ENCODE data around the gene GDPGP1. TPM values are rescaled to one million over a fixed set of nuclear protein-coding genes. Genes with fewer than 3 reads are reported as not detected.
A peak's percentile ranks its signal among the peaks of the same experiment; 100 is the strongest.

GDPGP1 gene
- total RNA-seq, 2 experiments from 2014 or later: 12.9 to 22.3 TPM

DNA sequence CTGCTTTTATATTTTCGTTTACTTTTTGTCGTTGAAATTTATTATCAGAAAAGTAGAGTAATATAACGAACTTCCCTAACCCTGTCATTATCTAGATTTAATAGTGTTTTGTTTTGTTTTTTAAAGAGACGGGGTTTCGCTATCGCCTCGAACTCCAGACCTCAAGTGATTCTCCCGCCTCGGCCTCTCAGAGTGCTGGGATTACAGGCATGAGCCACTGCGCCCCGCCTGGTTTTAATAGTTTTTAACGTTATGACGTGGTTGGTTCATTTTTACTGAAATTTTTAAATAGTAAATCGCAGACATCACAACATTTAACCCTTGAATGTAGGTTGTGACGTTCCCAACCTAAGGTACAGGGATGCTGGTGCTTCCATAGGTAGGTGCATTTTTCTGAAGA lies 32.5 kb downstream of the GDPGP1 start:
- intact Hi-C loops (cut with micrococcal nuclease; ENCODE audit: unreplicated experiment): loop anchor here (5.0 kb wide), 1 partner anchor 666 kb away; the partner anchor contains the start of gene HDDC3
- no peaks in the 10 kb centered on the region for H3K9me3 ChIP-seq (ENCODE audit: low read length)
- DNase-seq (ENCODE audit: low spot score): peak; percentile 20
- H3K27ac ChIP-seq (ENCODE audit: low read depth, low read length, poor library complexity, severe bottlenecking): peak overlapping the region; percentile 81
- peak overlapping the region; percentile 74 for H3K4me3 ChIP-seq (ENCODE audit: low read depth, low read length, poor library complexity, severe bottlenecking)
- ChIA-PET CTCF (ENCODE audit: unreplicated experiment) (interaction anchor here (0.7 kb wide), 1 partner anchor 194 kb away, joined by 3 read pairs; no protein-coding TSS in a partner anchor), POLR2A (interaction anchor here (0.7 to 1.1 kb wide), 2 partner anchors 75 to 78 kb away, joined by 3 to 4 read pairs; no protein-coding TSS in a partner anchor)
- peaks cover 14% of the 10 kb centered on the region for H4K20me1 ChIP-seq (ENCODE audit: insufficient read depth, low read length)
- H3K79me2 ChIP-seq (ENCODE audit: insufficient read depth, low read depth, low read length): peaks cover 52% of the 10 kb centered on the region
- peak overlapping the region; percentile 78; the same call in 1 of the 2 replicates for H2AFZ ChIP-seq (ENCODE audit: low read length)
- BruUV-seq (replicated peaks): TSS peak; percentile 74
- peaks cover 43% of the 10 kb centered on the region for H3K4me1 ChIP-seq (ENCODE audit: insufficient read depth, low read length, poor library complexity, severe bottlenecking)
- peak overlapping the region; percentile 87 for H3K4me2 ChIP-seq (ENCODE audit: low read length)
- TF ChIP-seq, protein P1, sequence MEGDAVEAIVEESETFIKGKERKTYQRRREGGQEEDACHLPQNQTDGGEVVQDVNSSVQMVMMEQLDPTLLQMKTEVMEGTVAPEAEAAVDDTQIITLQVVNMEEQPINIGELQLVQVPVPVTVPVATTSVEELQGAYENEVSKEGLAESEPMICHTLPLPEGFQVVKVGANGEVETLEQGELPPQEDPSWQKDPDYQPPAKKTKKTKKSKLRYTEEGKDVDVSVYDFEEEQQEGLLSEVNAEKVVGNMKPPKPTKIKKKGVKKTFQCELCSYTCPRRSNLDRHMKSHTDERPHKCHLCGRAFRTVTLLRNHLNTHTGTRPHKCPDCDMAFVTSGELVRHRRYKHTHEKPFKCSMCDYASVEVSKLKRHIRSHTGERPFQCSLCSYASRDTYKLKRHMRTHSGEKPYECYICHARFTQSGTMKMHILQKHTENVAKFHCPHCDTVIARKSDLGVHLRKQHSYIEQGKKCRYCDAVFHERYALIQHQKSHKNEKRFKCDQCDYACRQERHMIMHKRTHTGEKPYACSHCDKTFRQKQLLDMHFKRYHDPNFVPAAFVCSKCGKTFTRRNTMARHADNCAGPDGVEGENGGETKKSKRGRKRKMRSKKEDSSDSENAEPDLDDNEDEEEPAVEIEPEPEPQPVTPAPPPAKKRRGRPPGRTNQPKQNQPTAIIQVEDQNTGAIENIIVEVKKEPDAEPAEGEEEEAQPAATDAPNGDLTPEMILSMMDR (conservative IDR thresholded peaks at IDR 0.05; ENCODE audit: low read length): no peak
- no peak for TF ChIP-seq EZH2phosphoT487 (IDR thresholded peaks at IDR 0.05; ENCODE audit: borderline replicate concordance, low read depth, low read length)
- H3K9me2 ChIP-seq (ENCODE audit: insufficient read depth, low read length): no peaks in the 10 kb centered on the region
- peaks cover 42% of the 10 kb centered on the region for H3K36me3 ChIP-seq (ENCODE audit: insufficient read depth, low read length)

DNA sequence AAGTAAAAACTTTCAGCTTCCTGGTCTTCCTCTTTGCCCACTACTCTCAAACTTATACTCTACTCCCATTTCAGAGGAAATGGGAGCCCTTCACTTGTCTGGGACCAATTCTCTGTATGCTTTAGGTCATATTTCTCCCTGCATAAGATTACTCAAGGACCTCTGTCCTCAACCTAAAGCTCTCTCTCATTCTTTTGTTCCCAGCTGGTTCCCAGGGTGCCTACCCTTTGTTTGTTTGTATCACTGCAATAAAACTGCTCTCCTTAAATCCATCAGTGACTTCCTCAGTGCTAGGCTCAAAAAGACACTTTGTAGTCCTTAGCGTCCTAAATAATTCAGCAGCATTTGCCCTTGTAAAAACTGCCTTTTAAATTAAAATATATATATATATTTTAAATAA lies 34.4 kb downstream of the GDPGP1 start:
- ChIA-PET POLR2A (interaction anchor here (0.5 to 1.4 kb wide), 7 partner anchors 18 to 207 kb away, joined by 3 to 5 read pairs (median 3); partner anchors contain the start of genes CIB1 and GDPGP1), CTCF (ENCODE audit: unreplicated experiment) (no interaction called here)
- H3K4me1 ChIP-seq (ENCODE audit: insufficient read depth, low read length, poor library complexity, severe bottlenecking): peaks cover 42% of the 10 kb centered on the region
- H3K36me3 ChIP-seq (ENCODE audit: insufficient read depth, low read length): peaks cover 61% of the 10 kb centered on the region
- H3K4me2 ChIP-seq (ENCODE audit: low read length): peak overlapping the region; percentile 87
- H3K27ac ChIP-seq (ENCODE audit: low read depth, low read length, poor library complexity, severe bottlenecking): no peak overlapping the region
- peaks cover 71% of the 10 kb centered on the region for H3K79me2 ChIP-seq (ENCODE audit: insufficient read depth, low read depth, low read length)
- no peak for TF ChIP-seq EZH2phosphoT487 (IDR thresholded peaks at IDR 0.05; ENCODE audit: borderline replicate concordance, low read depth, low read length)
- TF ChIP-seq, protein P1 (conservative IDR thresholded peaks at IDR 0.05; ENCODE audit: low read length): no peak
- intact Hi-C loops (cut with micrococcal nuclease; ENCODE audit: unreplicated experiment): loop anchor here (5.0 kb wide), 1 partner anchor 664 kb away; the partner anchor contains the start of gene HDDC3
- H3K9me2 ChIP-seq (ENCODE audit: insufficient read depth, low read length): no peaks in the 10 kb centered on the region
- H2AFZ ChIP-seq (ENCODE audit: low read length): no peak overlapping the region
- H4K20me1 ChIP-seq (ENCODE audit: insufficient read depth, low read length): peaks cover 14% of the 10 kb centered on the region
- no TSS peak for BruUV-seq (replicated peaks)
- no peak for DNase-seq (ENCODE audit: low spot score)
- H3K9me3 ChIP-seq (ENCODE audit: low read length): no peaks in the 10 kb centered on the region
- peak overlapping the region; percentile 74 for H3K4me3 ChIP-seq (ENCODE audit: low read depth, low read length, poor library complexity, severe bottlenecking)

DNA sequence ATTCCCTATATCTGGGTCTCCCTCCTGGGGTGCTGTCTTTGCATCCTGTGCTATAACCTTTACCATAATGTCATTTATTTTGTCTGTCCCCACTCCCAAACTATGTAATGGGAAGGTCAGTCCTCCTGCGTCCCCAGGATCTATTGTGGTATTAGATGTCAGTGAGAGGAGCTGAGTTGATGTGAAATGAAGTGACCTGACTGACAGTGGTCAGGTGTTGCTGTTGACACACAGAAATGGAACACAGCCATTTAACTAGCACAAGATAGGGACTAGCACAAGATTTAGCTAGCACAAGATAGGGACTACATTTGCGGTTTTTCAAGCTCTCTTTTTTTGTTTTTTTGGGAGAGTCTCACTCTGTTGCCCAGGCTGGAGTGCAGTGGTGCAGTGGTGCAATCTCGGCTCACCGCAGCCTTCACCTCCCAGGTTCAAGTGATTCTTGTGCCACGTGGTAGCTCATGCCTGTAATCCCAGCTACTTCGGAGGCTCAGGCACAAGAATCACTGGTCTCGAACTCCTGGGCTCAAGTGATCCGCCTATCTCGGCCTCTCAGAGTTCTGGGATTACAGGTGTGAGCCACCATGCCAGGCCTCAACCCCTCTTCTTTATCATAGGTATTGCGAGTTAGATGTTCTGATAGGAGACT lies 36.6 kb downstream of the GDPGP1 start:
- intact Hi-C loops (cut with micrococcal nuclease; ENCODE audit: unreplicated experiment): no loop called here
- no peak overlapping the region for H3K27ac ChIP-seq (ENCODE audit: low read depth, low read length, poor library complexity, severe bottlenecking)
- DNase-seq (ENCODE audit: low spot score): no peak
- BruUV-seq (replicated peaks): no TSS peak
- peaks cover 83% of the 10 kb centered on the region for H3K36me3 ChIP-seq (ENCODE audit: insufficient read depth, low read length)
- peaks cover 71% of the 10 kb centered on the region for H3K79me2 ChIP-seq (ENCODE audit: insufficient read depth, low read depth, low read length)
- no peaks in the 10 kb centered on the region for H3K9me3 ChIP-seq (ENCODE audit: low read length)
- H3K4me1 ChIP-seq (ENCODE audit: insufficient read depth, low read length, poor library complexity, severe bottlenecking): peaks cover 26% of the 10 kb centered on the region
- no peak overlapping the region; the same call in 1 of the 2 replicates for H3K4me2 ChIP-seq (ENCODE audit: low read length)
- no peak overlapping the region for H2AFZ ChIP-seq (ENCODE audit: low read length)
- POLR2A ChIA-PET: interaction anchor here (0.7 to 1.3 kb wide), 2 partner anchors 10 to 37 kb away, joined by 3 to 4 read pairs; partner anchors contain the start of genes CIB1 and GDPGP1
- CTCF ChIA-PET (ENCODE audit: unreplicated experiment): no interaction called here
- no peak for TF ChIP-seq EZH2phosphoT487 (IDR thresholded peaks at IDR 0.05; ENCODE audit: borderline replicate concordance, low read depth, low read length)
- TF ChIP-seq, protein P1 (conservative IDR thresholded peaks at IDR 0.05; ENCODE audit: low read length): no peak
- H3K4me3 ChIP-seq (ENCODE audit: low read depth, low read length, poor library complexity, severe bottlenecking): no peak overlapping the region
- H4K20me1 ChIP-seq (ENCODE audit: insufficient read depth, low read length): peaks cover 14% of the 10 kb centered on the region
- H3K9me2 ChIP-seq (ENCODE audit: insufficient read depth, low read length): no peaks in the 10 kb centered on the region
